Suprapubic skin (tissue), 3 donors: ENCODE results near the gene CACNB4.

Experiments used
- POLR2AphosphoS5 ChIP-seq, 3 donors: sonication (generic); formaldehyde crosslinking; IDR thresholded peaks; one replicate each; pipeline ENCODE4 v1.6.1; 2017; ENCODE audit warnings: antibody characterized with exemption in 3 of 3
- TF ChIP-seq, protein P1 (sequence below), 2 donors: fragments of 200-600 bp in 1 of 2; fragments of 450-650 bp in 1 of 2; sonication (generic) in 1 of 2; IDR thresholded peaks; one replicate each; pipeline ENCODE4 v1.5.1; 2016 to 2019; ENCODE audit warnings: antibody characterized with exemption in 2 of 2, mild to moderate bottlenecking in 1 of 2, moderate library complexity in 1 of 2

DNA sequence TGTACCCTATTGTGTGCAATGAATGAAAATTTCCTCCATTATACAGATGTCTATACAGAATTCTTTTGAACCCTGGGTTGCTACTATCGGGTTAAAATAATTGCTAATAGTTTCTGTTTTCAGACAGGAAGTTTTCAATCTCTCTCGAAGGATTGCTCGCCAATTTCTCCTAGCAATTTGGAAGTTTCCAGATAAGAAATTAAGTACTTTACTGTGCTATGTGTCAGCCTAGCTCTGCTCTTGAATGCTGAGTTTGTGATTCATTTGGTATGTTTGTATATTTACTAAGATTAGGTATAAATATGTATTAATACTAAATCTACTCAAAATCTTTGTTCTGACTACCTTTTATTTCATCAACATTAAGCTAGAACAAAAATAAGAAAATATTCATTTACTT lies 196.0 kb downstream of the CACNB4 start:
- TF ChIP-seq, protein P1, sequence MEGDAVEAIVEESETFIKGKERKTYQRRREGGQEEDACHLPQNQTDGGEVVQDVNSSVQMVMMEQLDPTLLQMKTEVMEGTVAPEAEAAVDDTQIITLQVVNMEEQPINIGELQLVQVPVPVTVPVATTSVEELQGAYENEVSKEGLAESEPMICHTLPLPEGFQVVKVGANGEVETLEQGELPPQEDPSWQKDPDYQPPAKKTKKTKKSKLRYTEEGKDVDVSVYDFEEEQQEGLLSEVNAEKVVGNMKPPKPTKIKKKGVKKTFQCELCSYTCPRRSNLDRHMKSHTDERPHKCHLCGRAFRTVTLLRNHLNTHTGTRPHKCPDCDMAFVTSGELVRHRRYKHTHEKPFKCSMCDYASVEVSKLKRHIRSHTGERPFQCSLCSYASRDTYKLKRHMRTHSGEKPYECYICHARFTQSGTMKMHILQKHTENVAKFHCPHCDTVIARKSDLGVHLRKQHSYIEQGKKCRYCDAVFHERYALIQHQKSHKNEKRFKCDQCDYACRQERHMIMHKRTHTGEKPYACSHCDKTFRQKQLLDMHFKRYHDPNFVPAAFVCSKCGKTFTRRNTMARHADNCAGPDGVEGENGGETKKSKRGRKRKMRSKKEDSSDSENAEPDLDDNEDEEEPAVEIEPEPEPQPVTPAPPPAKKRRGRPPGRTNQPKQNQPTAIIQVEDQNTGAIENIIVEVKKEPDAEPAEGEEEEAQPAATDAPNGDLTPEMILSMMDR (IDR thresholded peaks at IDR 0.05): no peak
- no peak for TF ChIP-seq POLR2AphosphoS5 (IDR thresholded peaks at IDR 0.05)
